HCT116 (cell line): Measurements from ENCODE around the gene TP63. TPM values are rescaled to one million over a fixed set of nuclear protein-coding genes. Genes with fewer than 3 reads are reported as not detected.

ENCODE experiments used
- ATAC-seq: fragments of 200-7000 bp; cut with Tn5 transposase; 2 replicates; pipeline ENCODE4 v1.9.1; 2020; ENCODE audit warnings: mild to moderate bottlenecking, moderate library complexity
- BruUV-seq: library from RNA; stranded (reverse); fragments of 400-500 nt; replicated peaks from 2 replicates; lab custom pipeline; 2021; lab: Mats Ljungman, UMichigan
- CTCF ChIA-PET: fragments of 300-600 bp; sonication (Branson Sonifier 250); formaldehyde crosslinking; loops from one replicate; lab custom pipeline; 2021; ENCODE audit warnings: antibody characterized with exemption; lab: Charles Lee
- POLR2A ChIA-PET: fragments of 300-600, 350-600 bp; sonication (Branson Sonifier 250); formaldehyde crosslinking; loops from one replicate; lab custom pipeline; 2021; ENCODE audit warnings: antibody characterized with exemption; lab: Charles Lee
- RAD21 ChIA-PET, 2 experiments: fragments of 300-600 bp; sonication (Branson Sonifier 250); formaldehyde crosslinking; loops; one replicate each; lab custom pipeline; 2023; ENCODE audit warnings: low total read pairs in 2 of 2; ENCODE audit not compliant: uncharacterized antibody in 2 of 2, unreplicated experiment in 2 of 2, low non-redundant PET in 1 of 2; lab: Charles Lee
- DNase-seq: peaks from one replicate; pipeline ENCODE4 v3.0.0-alpha.2; 2010; ENCODE audit warnings: low read depth, low spot score
- H2AFZ ChIP-seq: fragments of 200-600 bp; shearing (Covaris generic), sonication (generic); 2 replicates; pipeline ENCODE4 v1.6.1; 2017; ENCODE audit warnings: low read depth, mixed run types, mixed read lengths, antibody characterized with exemption, low read length; ENCODE audit not compliant: poor library complexity, severe bottlenecking
- H3K27ac ChIP-seq: 2 replicates; pipeline ENCODE4 v1.5.1; 2012; ENCODE audit warnings: low read depth, low read length
- H3K27me3 ChIP-seq: fragments of 200-600 bp; sonication (generic); 2 replicates; pipeline ENCODE4 v1.6.1; 2016; ENCODE audit warnings: mixed run types, low read length, mixed read lengths; ENCODE audit not compliant: insufficient read depth
- H3K36me3 ChIP-seq, 2 experiments: fragments of 200-500 bp in 1 of 2; fragments of 200-600 bp in 1 of 2; sonication (Bioruptor generic) in 1 of 2; sonication (generic) in 1 of 2; 2 replicates each; pipeline versions ENCODE4 v1.5.1 to v1.6.1; 2014 to 2016; ENCODE audit warnings: low read length in 2 of 2, inconsistent platforms in 1 of 2, mixed read lengths in 1 of 2, mixed run types in 1 of 2; ENCODE audit not compliant: insufficient read depth in 2 of 2, control insufficient read depth in 1 of 2
- H3K4me1 ChIP-seq, 2 experiments: fragments of 200-600 bp in 1 of 2; sonication (generic) in 1 of 2; 2 replicates each; pipeline versions ENCODE4 v1.5.1 to v1.6.1; 2012 to 2017; ENCODE audit warnings: low read length in 2 of 2, inconsistent platforms in 1 of 2, mild to moderate bottlenecking in 1 of 2, mixed read lengths in 1 of 2, mixed run types in 1 of 2, moderate library complexity in 1 of 2; ENCODE audit not compliant: insufficient read depth in 2 of 2, control insufficient read depth in 1 of 2
- H3K4me2 ChIP-seq: fragments of 200-600 bp; sonication (generic); 2 replicates; pipeline ENCODE4 v1.6.1; 2017; ENCODE audit warnings: mixed run types, low read length, mixed read lengths
- H3K4me3 ChIP-seq, 2 experiments: fragments of 200-600 bp in 1 of 2; sonication (generic) in 1 of 2; replicated peaks in 1 of 2; 2 replicates each; pipeline ENCODE4 v1.5.1; 2011 to 2016; ENCODE audit warnings: low read length in 2 of 2, control low read depth in 1 of 2, low read depth in 1 of 2, mild to moderate bottlenecking in 1 of 2, mixed read lengths in 1 of 2, mixed run types in 1 of 2
- H3K79me2 ChIP-seq: fragments of 200-600 bp; sonication (generic); 2 replicates; pipeline ENCODE4 v1.6.1; 2017; ENCODE audit warnings: mild to moderate bottlenecking, mixed run types, low read length, moderate library complexity, mixed read lengths; ENCODE audit not compliant: insufficient read depth
- H3K9ac ChIP-seq: fragments of 200-600 bp; sonication (generic); 2 replicates; pipeline ENCODE4 v1.6.1; 2016; ENCODE audit warnings: low read length, mixed read lengths
- H3K9me2 ChIP-seq: fragments of 200-600 bp; sonication (generic), shearing (Covaris generic); 2 replicates; pipeline ENCODE4 v1.6.1; 2017; ENCODE audit warnings: mixed run types, mild to moderate bottlenecking, moderate library complexity; ENCODE audit not compliant: insufficient read depth
- H3K9me3 ChIP-seq, 2 experiments: fragments of 200-500 bp in 1 of 2; fragments of 200-600 bp in 1 of 2; sonication (Bioruptor generic) in 1 of 2; sonication (generic) in 1 of 2; 2 replicates each; pipeline ENCODE4 v1.6.1; 2014 to 2017; ENCODE audit warnings: low read length in 2 of 2, mixed read lengths in 2 of 2, inconsistent platforms in 1 of 2, low read depth in 1 of 2, mild to moderate bottlenecking in 1 of 2, mixed run types in 1 of 2, moderate library complexity in 1 of 2; ENCODE audit not compliant: control insufficient read depth in 1 of 2, insufficient read depth in 1 of 2
- H4K20me1 ChIP-seq: fragments of 200-600 bp; sonication (generic), shearing (Covaris generic); 2 replicates; pipeline ENCODE4 v1.6.1; 2017; ENCODE audit warnings: mixed run types, mild to moderate bottlenecking, moderate library complexity; ENCODE audit not compliant: insufficient read depth
- ATF3 ChIP-seq: IDR thresholded peaks from 2 replicates; pipeline ENCODE4 v1.6.1; 2012
- CBX3 ChIP-seq: IDR thresholded peaks from 2 replicates; pipeline ENCODE4 v1.6.1; 2012; ENCODE audit warnings: low read depth
- CEBPB ChIP-seq: IDR thresholded peaks from 2 replicates; pipeline ENCODE4 v1.6.1; 2012; ENCODE audit warnings: low read depth
- ELF1 ChIP-seq: IDR thresholded peaks from 2 replicates; pipeline ENCODE4 v1.6.1; 2012; ENCODE audit warnings: low read depth, borderline replicate concordance
- EZH2 ChIP-seq: fragments of 200-600 bp; sonication (generic); IDR thresholded peaks from 2 replicates; pipeline ENCODE4 v1.6.1; 2017; ENCODE audit warnings: antibody characterized with exemption, mixed run types
- FOSL1 ChIP-seq: IDR thresholded peaks from 2 replicates; pipeline ENCODE4 v1.6.1; 2012; ENCODE audit warnings: low read depth
- MAX ChIP-seq: IDR thresholded peaks from 2 replicates; pipeline ENCODE4 v1.6.1; 2012
- POLR2A ChIP-seq: IDR thresholded peaks from 2 replicates; pipeline ENCODE4 v1.7.0; 2011; ENCODE audit warnings: borderline replicate concordance; ENCODE audit not compliant: insufficient read depth, insufficient read length; ENCODE audit errors: extremely low read depth
- RAD21 ChIP-seq: IDR thresholded peaks from 2 replicates; pipeline ENCODE4 v1.6.1; 2012; ENCODE audit warnings: low read depth, mild to moderate bottlenecking
- REST ChIP-seq: IDR thresholded peaks from 2 replicates; pipeline ENCODE4 v1.6.1; 2012; ENCODE audit warnings: low read depth
- SP1 ChIP-seq: IDR thresholded peaks from 2 replicates; pipeline ENCODE4 v1.6.1; 2012; ENCODE audit warnings: low read depth
- SRF ChIP-seq: IDR thresholded peaks from 2 replicates; pipeline ENCODE4 v1.6.1; 2012; ENCODE audit warnings: low read depth
- TCF7L2 ChIP-seq: IDR thresholded peaks from 2 replicates; pipeline ENCODE4 v1.7.0; 2011; ENCODE audit warnings: borderline replicate concordance, inconsistent platforms; ENCODE audit not compliant: insufficient read depth, insufficient read length; ENCODE audit errors: extremely low read depth
- YY1 ChIP-seq: IDR thresholded peaks from 2 replicates; pipeline ENCODE4 v1.6.1; 2011; ENCODE audit warnings: low read length, low read depth, moderate library complexity, mild to moderate bottlenecking; ENCODE audit not compliant: insufficient replicate concordance; ENCODE audit errors: extremely low read depth
- ZFX ChIP-seq: fragments of 450-650 bp; IDR thresholded peaks from 2 replicates; pipeline ENCODE4 v1.6.1; 2017
- ZNF274 ChIP-seq: fragments of 200-500 bp; sonication (Bioruptor generic); IDR thresholded peaks from 2 replicates; pipeline ENCODE4 v1.6.1; 2014; ENCODE audit warnings: mild to moderate bottlenecking, low read depth, low read length, inconsistent platforms
- intact Hi-C: fragments of 100-400 bp; cut with micrococcal nuclease; formaldehyde crosslinking; loops from 2 replicates; pipeline ENCODE4 v1.10.0; 2022
- total RNA-seq: library from RNA; stranded (reverse); gene quantifications from one replicate; pipeline ENCODE4 v1.2.1, GENCODE V29; 2021; ENCODE audit not compliant: unreplicated experiment
- TF ChIP-seq, protein P1 (sequence below): IDR thresholded peaks from 2 replicates; pipeline ENCODE4 v1.6.1; 2011; ENCODE audit warnings: mild to moderate bottlenecking, low read length, moderate library complexity; ENCODE audit not compliant: insufficient replicate concordance; ENCODE audit errors: extremely low read depth

The TP63 gene
- total RNA-seq, 1 experiment from 2014 or later: not detected

- TF ChIP-seq, protein P1, sequence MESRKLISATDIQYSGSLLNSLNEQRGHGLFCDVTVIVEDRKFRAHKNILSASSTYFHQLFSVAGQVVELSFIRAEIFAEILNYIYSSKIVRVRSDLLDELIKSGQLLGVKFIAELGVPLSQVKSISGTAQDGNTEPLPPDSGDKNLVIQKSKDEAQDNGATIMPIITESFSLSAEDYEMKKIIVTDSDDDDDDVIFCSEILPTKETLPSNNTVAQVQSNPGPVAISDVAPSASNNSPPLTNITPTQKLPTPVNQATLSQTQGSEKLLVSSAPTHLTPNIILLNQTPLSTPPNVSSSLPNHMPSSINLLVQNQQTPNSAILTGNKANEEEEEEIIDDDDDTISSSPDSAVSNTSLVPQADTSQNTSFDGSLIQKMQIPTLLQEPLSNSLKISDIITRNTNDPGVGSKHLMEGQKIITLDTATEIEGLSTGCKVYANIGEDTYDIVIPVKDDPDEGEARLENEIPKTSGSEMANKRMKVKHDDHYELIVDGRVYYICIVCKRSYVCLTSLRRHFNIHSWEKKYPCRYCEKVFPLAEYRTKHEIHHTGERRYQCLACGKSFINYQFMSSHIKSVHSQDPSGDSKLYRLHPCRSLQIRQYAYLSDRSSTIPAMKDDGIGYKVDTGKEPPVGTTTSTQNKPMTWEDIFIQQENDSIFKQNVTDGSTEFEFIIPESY: no peak
- TF ChIP-seq ZFX: no peak
- no peak for TF ChIP-seq POLR2A
- TF ChIP-seq ATF3: no peak
- no peak for TF ChIP-seq ELF1
- TF ChIP-seq YY1: no peak
Observed at GRCh38 chr3:189824629-189825312, 193.6 kb downstream of the TP63 start (continued).

GRCh38 chr3:189826566-189826965 lies 195.4 kb downstream of the TP63 start:
- BruUV-seq: no TSS peak
- DNase-seq (no peak), ATAC-seq (no peak)
- intact Hi-C loops: no loop called here
- Histone ChIP-seq H4K20me1 (no peaks in the 10 kb centered on the region), H3K79me2 (no peaks in the 10 kb centered on the region), H3K27ac (no peak overlapping the region), H3K4me3 (no peak overlapping the region), H2AFZ (no peak overlapping the region), H3K27me3 (no peaks in the 10 kb centered on the region; the same call in 1 of the 2 replicates), H3K9ac (no peak overlapping the region), H3K9me3 (no peaks in the 10 kb centered on the region), H3K4me1 (no peaks in the 10 kb centered on the region; a peak in 1 of 4 replicates), H3K9me2 (no peaks in the 10 kb centered on the region), H3K36me3 (no peaks in the 10 kb centered on the region), H3K4me2 (no peak overlapping the region)
- ChIA-PET RAD21 (no interaction called here), CTCF (no interaction called here), POLR2A (no interaction called here)
- TF ChIP-seq YY1 (no peak), SRF (no peak), ZNF274 (no peak), FOSL1 (no peak), RAD21 (no peak), ELF1 (no peak), EZH2 (no peak), CBX3 (no peak), TCF7L2 (no peak), REST (no peak), SP1 (no peak), ATF3 (no peak), MAX (no peak), CEBPB (no peak)
